Osteoblast (primary cell): ENCODE measurements around the gene CHST11. TPM values are rescaled to one million over a fixed set of nuclear protein-coding genes. Genes with fewer than 3 reads are reported as not detected.

Experiments used
- DNase-seq: peaks from one replicate; pipeline ENCODE4 v3.0.0; 2011; ENCODE audit warnings: low spot score, mixed read lengths; ENCODE audit not compliant: insufficient read length; ENCODE audit errors: missing footprints
- H2AFZ ChIP-seq: 2 replicates; pipeline ENCODE4 v1.6.0; 2011; ENCODE audit warnings: mild to moderate bottlenecking, low read length
- H3K27ac ChIP-seq: 2 replicates; pipeline ENCODE4 v1.5.1; 2011; ENCODE audit warnings: mild to moderate bottlenecking, low read depth, low read length, moderate library complexity
- H3K27me3 ChIP-seq: 2 replicates; pipeline ENCODE4 v1.6.0; 2012; ENCODE audit warnings: mild to moderate bottlenecking, control low read depth, inconsistent platforms, low read length, moderate library complexity; ENCODE audit not compliant: insufficient read depth
- H3K36me3 ChIP-seq: 2 replicates; pipeline ENCODE4 v1.5.1; 2011; ENCODE audit warnings: mild to moderate bottlenecking, low read length, control low read depth, moderate library complexity; ENCODE audit not compliant: insufficient read depth
- H3K4me1 ChIP-seq: 2 replicates; pipeline ENCODE4 v1.5.1; 2011; ENCODE audit warnings: mild to moderate bottlenecking, low read length, control low read depth, moderate library complexity; ENCODE audit not compliant: insufficient read depth
- H3K4me2 ChIP-seq: 2 replicates; pipeline ENCODE4 v1.6.0; 2011; ENCODE audit warnings: mild to moderate bottlenecking, low read length; ENCODE audit not compliant: insufficient read depth
- H3K4me3 ChIP-seq: fragments of 200-600 bp; sonication (generic); 3 replicates; pipeline ENCODE4 v1.5.1; 2012; ENCODE audit warnings: mild to moderate bottlenecking, low read length, inconsistent platforms; ENCODE audit not compliant: insufficient read depth
- H3K79me2 ChIP-seq: 2 replicates; pipeline ENCODE4 v1.6.0; 2012; ENCODE audit warnings: mild to moderate bottlenecking, low read length, control low read depth, inconsistent platforms; ENCODE audit not compliant: insufficient read depth
- H3K9me3 ChIP-seq: 2 replicates; pipeline ENCODE4 v1.5.1; 2011; ENCODE audit warnings: low read depth, low read length, control low read depth
- H4K20me1 ChIP-seq: 2 replicates; pipeline ENCODE4 v1.6.0; 2012; ENCODE audit warnings: mild to moderate bottlenecking, low read length, control low read depth; ENCODE audit not compliant: insufficient read depth
- total RNA-seq: library from RNA; depleted of rRNA; stranded (reverse); fragments of >200 nt; gene quantifications from 2 replicates; pipeline ENCODE4 v1.2.3, GENCODE V29; 2012
- TF ChIP-seq, protein P1 (sequence below): IDR thresholded peaks from 2 replicates; pipeline ENCODE4 v1.5.1; 2011; ENCODE audit warnings: mild to moderate bottlenecking, low read depth, low read length, moderate library complexity; ENCODE audit errors: extremely low read depth

Gene CHST11
- total RNA-seq, 1 donor: 24.6 TPM

DNA sequence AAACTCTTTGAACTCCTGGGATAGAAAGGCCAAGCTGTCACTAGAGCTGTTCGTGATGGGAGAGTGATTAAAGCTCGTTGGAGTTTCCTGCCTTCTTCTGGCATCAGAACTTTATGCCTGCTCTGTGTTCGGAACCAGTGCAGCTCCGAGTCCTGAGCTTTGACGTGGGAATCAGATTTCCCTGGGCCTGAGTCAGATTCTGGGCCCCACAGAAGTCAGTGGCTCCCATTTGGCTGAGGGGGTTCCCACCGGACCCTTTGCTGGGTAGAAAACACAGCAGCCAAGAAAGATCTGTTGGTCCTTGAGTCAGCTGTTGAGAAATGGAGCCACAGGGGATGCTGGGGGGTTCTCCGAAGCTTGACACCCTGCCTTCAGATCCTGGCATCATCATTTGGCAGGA is 238.0 kb downstream of the CHST11 start:
- Histone ChIP-seq H3K79me2 (peaks cover 2% of the 10 kb centered on the region), H3K27ac (peak overlapping the region; percentile 80), H3K4me2 (peak overlapping the region; percentile 74), H4K20me1 (no peaks in the 10 kb centered on the region), H3K9me3 (no peaks in the 10 kb centered on the region), H3K4me3 (no peak overlapping the region), H2AFZ (no peak overlapping the region), H3K36me3 (no peaks in the 10 kb centered on the region), H3K4me1 (peaks cover 35% of the 10 kb centered on the region), H3K27me3 (no peaks in the 10 kb centered on the region)
- TF ChIP-seq, protein P1, sequence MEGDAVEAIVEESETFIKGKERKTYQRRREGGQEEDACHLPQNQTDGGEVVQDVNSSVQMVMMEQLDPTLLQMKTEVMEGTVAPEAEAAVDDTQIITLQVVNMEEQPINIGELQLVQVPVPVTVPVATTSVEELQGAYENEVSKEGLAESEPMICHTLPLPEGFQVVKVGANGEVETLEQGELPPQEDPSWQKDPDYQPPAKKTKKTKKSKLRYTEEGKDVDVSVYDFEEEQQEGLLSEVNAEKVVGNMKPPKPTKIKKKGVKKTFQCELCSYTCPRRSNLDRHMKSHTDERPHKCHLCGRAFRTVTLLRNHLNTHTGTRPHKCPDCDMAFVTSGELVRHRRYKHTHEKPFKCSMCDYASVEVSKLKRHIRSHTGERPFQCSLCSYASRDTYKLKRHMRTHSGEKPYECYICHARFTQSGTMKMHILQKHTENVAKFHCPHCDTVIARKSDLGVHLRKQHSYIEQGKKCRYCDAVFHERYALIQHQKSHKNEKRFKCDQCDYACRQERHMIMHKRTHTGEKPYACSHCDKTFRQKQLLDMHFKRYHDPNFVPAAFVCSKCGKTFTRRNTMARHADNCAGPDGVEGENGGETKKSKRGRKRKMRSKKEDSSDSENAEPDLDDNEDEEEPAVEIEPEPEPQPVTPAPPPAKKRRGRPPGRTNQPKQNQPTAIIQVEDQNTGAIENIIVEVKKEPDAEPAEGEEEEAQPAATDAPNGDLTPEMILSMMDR: no peak
- DNase-seq: no peak

DNA sequence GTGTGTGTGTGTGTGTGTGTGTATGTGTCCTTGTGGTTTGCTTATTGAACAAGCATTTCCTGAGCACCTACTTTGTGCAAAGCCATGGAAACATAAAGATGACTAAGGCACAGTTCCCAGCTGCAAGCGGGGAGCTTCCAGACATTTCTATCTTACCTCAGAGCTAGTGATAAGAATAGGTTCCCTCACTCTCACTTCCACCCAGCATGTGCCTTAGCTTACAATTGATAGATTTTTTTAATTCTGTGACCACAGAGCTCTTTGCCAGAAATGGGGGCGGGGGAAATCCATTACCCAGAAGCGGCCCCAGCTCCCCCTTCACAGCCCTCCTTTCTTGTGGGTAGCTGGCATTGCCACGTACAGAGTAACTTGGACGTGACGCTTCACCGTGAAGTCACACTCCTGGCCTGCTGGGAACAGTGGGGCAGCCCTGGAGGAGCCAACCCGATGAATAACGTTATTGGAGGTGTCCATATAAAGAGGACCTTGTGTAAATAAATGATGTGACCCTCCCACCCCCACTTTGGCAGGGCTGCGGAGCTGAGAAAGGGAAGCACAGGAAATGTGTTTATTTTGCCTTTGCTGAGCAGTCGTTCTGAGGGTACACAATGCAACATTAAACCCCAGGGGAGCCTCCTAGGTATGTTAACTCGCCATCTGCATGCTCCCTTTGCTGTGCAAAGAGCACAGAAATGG is 238.9 kb downstream of the CHST11 start:
- Histone ChIP-seq H2AFZ (no peak overlapping the region), H3K4me2 (peak overlapping the region; percentile 74)

DNA sequence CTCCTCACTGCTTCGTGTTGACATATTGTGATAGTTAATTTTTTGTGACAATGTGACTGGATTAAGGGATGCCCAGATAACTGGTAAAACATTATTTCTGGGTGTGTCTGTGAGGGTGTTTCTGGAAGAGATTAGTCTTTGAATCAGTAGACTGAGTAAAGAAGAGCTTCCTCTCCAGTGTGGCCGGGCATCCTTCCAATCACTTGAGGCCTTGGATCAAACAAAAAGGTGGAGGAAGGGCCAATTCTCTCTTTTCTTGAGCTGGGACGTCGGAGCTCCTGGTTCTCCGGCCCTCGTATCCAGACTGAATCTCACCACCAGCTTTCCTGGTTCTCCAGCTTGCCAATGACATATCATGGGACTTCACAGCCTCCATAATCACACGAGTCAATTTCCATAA is 240.4 kb downstream of the CHST11 start:
- Histone ChIP-seq H3K36me3 (no peaks in the 10 kb centered on the region), H3K79me2 (peaks cover 5% of the 10 kb centered on the region), H3K4me1 (peaks cover 40% of the 10 kb centered on the region), H4K20me1 (no peaks in the 10 kb centered on the region), H3K4me2 (no peak overlapping the region), H3K4me3 (no peak overlapping the region), H3K9me3 (no peaks in the 10 kb centered on the region), H3K27me3 (no peaks in the 10 kb centered on the region), H2AFZ (no peak overlapping the region), H3K27ac (no peak overlapping the region)
- TF ChIP-seq, protein P1: no peak
- DNase-seq: no peak

More for the DNA sequence above, 238.9 kb downstream of the CHST11 start:
- Histone ChIP-seq H4K20me1 (no peaks in the 10 kb centered on the region), H3K4me1 (peaks cover 37% of the 10 kb centered on the region), H3K4me3 (peak overlapping the region; percentile 30), H3K27ac (peak overlapping the region; percentile 80), H3K27me3 (no peaks in the 10 kb centered on the region), H3K79me2 (peaks cover 2% of the 10 kb centered on the region), H3K9me3 (no peaks in the 10 kb centered on the region), H3K36me3 (no peaks in the 10 kb centered on the region)
- TF ChIP-seq, protein P1: no peak
- peak; percentile 91 for DNase-seq

DNA sequence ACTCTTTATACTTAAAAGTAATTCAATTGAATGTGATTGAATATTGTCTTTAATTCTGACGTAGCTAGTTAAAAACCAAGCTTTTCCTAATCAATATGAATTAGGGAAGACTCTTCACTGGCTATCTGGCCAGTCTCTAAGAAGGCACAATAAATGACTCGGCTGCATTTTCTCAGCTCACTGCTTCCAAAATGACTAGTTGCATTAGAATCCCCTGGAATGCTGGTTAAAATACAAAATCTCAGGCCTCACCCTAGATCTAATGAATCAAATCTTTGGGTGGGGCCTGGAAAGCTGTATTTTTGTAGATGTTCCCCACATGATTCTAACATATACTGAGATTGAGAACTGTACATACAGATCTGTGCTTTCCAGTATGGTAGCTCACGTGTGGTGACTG is 242.1 kb downstream of the CHST11 start:
- peak overlapping the region; percentile 31 for H3K27ac ChIP-seq
- peaks cover 45% of the 10 kb centered on the region for H3K4me1 ChIP-seq
- H4K20me1 ChIP-seq: no peaks in the 10 kb centered on the region
- TF ChIP-seq, protein P1: no peak
- H3K79me2 ChIP-seq: peaks cover 5% of the 10 kb centered on the region
- H3K27me3 ChIP-seq: no peaks in the 10 kb centered on the region
- H2AFZ ChIP-seq: no peak overlapping the region
- no peak overlapping the region for H3K4me3 ChIP-seq
- H3K36me3 ChIP-seq: no peaks in the 10 kb centered on the region
- no peak overlapping the region for H3K4me2 ChIP-seq
- no peaks in the 10 kb centered on the region for H3K9me3 ChIP-seq
- DNase-seq: no peak
